ENCODE results near the gene MME.

Gene MME

DNA sequence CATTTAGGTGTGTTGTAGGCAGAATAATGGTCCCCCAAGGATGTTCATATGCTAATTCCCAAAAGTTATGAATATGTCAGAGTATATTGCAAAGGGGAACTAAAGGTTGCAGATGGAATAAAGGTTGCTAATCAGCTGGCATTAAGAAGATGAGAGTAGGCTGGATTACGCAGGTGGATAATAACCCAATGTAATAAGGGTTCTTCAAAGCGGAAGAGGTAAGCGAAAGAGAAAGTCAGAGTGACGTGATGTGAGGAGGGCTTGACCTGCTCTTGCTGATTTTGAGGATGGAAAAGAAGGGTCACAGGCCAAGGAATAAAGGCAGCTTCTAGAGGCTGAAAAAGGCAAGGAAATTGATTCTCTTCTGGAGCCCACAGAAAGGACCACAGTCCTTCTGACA lies 109.4 kb downstream of the MME start:
- Histone ChIP-seq H3K36me3 (ENCODE audit: insufficient read depth, low read length) (no peaks in the 10 kb centered on the region), H3K79me2 (ENCODE audit: control insufficient read depth, insufficient read depth, low read length, unreplicated experiment) (no peaks in the 10 kb centered on the region), H3K4me1 (ENCODE audit: control insufficient read depth, insufficient read depth, low read length, unreplicated experiment) (peaks cover 14% of the 10 kb centered on the region), H3K27ac (ENCODE audit: low read depth, low read length) (no peak overlapping the region), H2AFZ (ENCODE audit: low read length, unreplicated experiment) (no peak overlapping the region), H3K27me3 (ENCODE audit: insufficient read depth, low read length) (no peaks in the 10 kb centered on the region), H3K4me3 (ENCODE audit: low read depth, low read length) (no peak overlapping the region)

DNA sequence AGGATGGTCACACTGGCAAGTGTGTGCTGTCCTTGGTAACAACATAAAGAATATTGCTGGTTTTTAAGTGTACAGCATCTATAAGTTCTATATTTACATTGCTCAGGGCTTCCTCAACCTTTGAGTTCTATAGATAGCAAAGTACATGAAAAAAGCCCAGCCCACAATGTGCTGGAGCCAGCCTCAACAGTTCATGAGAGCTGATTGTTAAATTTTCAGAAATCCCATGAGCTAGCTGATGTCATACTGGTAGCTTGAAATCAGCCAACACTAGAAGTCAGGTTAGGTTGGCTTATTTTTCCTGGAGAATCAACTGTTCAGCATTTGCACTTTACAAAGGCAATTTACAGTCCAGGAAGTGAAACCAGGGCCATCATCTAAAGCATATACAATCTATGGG lies 110.6 kb downstream of the MME start:
- H3K79me2 ChIP-seq (ENCODE audit: control insufficient read depth, insufficient read depth, low read length, unreplicated experiment), result no peaks in the 10 kb centered on the region
- H3K27ac ChIP-seq (ENCODE audit: low read depth, low read length), result no peak overlapping the region
- no peaks in the 10 kb centered on the region for H3K36me3 ChIP-seq (ENCODE audit: insufficient read depth, low read length)
- H3K27me3 ChIP-seq (ENCODE audit: insufficient read depth, low read length), result no peaks in the 10 kb centered on the region
- H3K4me3 ChIP-seq (ENCODE audit: low read depth, low read length), result no peak overlapping the region
- peaks cover 5% of the 10 kb centered on the region for H3K4me1 ChIP-seq (ENCODE audit: control insufficient read depth, insufficient read depth, low read length, unreplicated experiment)
- H2AFZ ChIP-seq (ENCODE audit: low read length, unreplicated experiment), result no peak overlapping the region

DNA sequence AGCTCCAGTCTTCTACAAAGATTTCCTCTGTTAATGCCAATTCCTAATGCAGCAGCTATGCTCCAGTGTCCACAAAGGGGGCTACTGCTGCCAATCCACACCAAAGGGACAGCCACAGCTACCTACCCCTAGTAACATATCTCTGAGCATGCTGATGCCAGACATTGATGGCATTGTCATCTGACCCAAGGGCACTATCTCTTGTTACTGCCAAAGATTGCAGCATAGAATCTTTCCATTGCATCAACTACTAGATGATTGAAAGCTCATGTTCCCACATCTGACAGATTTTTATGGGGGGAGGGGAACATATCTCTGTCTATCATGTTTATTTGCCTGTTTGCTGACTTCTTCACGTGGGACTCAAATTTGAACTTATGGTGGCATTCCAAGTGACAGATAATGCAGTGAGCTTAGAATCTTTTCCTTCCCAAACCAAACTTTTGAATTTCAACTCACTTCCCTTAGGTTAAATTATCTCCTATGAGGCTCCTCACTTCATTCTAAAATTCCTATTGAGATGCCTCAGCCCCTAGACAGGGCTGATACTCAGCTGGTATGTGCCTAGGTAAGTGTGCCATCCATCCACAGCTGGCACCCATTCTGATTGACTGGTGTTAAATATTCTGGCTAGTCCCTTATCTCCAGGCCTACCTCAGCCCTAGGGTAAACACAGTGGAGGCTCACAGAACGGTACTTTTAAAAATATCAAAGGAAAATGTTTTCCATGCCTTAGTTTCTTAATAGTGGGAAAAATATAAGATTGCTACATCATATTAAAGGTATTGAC lies 113.0 kb downstream of the MME start:
- no peaks in the 10 kb centered on the region for H3K27me3 ChIP-seq (ENCODE audit: insufficient read depth, low read length)
- no peak overlapping the region for H3K4me3 ChIP-seq (ENCODE audit: low read depth, low read length)
- no peak overlapping the region for H2AFZ ChIP-seq (ENCODE audit: low read length, unreplicated experiment)
- H3K27ac ChIP-seq (ENCODE audit: low read depth, low read length), result no peak overlapping the region
- H3K79me2 ChIP-seq (ENCODE audit: control insufficient read depth, insufficient read depth, low read length, unreplicated experiment), result no peaks in the 10 kb centered on the region
- no peaks in the 10 kb centered on the region for H3K4me1 ChIP-seq (ENCODE audit: control insufficient read depth, insufficient read depth, low read length, unreplicated experiment)
- H3K36me3 ChIP-seq (ENCODE audit: insufficient read depth, low read length), result no peaks in the 10 kb centered on the region

DNA sequence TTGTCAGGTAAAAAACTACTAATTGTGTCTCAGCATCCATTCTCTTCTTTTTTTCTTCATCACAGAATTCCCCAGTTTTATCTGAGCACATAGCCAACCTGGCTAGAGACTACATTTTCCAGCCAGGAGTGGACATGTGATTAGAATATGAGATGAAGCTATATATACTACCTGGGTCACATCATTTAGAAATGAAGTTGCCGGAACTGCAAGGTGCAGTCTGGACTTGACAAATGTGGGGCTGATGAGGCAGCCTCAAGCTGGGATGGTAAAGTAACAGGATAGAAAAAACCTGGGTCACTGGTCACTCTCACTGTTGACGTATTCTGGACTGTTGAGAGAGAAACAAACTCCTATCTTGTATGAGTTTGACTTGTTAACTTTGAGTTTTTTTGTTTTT lies 113.7 kb downstream of the MME start:
- H3K27me3 ChIP-seq (ENCODE audit: insufficient read depth, low read length), result no peaks in the 10 kb centered on the region
- no peak overlapping the region for H3K27ac ChIP-seq (ENCODE audit: low read depth, low read length)
- no peak overlapping the region for H2AFZ ChIP-seq (ENCODE audit: low read length, unreplicated experiment)
- no peaks in the 10 kb centered on the region for H3K4me1 ChIP-seq (ENCODE audit: control insufficient read depth, insufficient read depth, low read length, unreplicated experiment)
- no peak overlapping the region for H3K4me3 ChIP-seq (ENCODE audit: low read depth, low read length)
- no peaks in the 10 kb centered on the region for H3K79me2 ChIP-seq (ENCODE audit: control insufficient read depth, insufficient read depth, low read length, unreplicated experiment)
- H3K36me3 ChIP-seq (ENCODE audit: insufficient read depth, low read length), result no peaks in the 10 kb centered on the region

DNA sequence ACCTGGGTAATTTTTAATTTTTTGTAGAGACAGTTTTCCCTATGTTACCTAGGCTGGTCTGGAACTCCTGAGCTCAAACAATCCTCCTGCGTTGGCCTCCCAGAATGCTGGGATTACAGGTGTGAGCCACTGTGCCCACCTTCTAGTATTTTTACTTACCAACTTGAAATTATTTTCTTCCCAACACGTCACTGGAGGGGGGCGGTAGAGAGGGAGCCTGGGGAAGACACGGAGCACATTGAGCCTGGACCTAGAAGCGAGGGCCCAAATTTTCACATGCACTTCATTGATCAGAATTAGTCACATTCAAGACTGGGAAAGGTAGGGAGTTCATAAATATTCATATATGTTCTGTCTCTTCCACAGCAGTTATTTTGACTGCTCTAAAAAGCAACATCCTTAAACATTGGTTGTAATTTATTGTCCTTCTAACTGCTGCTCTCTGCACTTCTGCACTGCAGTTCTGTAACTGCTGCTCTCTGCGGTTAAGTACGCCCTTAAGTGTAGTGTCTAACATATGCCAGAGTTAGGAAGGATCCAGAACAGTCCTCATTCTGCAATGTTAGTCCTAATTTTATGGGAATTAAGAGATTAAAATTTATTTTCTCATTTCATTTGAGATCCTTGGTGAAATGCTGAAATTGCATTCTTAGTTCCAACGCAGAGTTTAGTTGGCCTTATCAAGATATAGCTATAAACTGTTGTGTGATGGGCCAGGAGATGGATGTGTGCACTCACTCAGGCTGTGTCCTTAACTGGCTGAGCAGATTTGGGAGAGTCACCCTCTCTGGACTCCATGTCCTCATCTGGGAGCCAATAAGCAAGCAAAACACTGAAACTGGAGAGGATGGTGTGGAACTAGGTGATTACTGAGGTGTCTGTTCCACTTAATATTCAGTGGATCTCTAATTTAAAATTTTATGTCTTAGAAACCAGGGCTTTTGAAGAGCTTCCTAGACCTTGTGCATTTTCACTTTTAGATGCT lies 115.1 kb downstream of the MME start:
- H2AFZ ChIP-seq (ENCODE audit: low read length, unreplicated experiment), result no peak overlapping the region
- H3K4me3 ChIP-seq (ENCODE audit: low read depth, low read length), result no peak overlapping the region

DNA sequence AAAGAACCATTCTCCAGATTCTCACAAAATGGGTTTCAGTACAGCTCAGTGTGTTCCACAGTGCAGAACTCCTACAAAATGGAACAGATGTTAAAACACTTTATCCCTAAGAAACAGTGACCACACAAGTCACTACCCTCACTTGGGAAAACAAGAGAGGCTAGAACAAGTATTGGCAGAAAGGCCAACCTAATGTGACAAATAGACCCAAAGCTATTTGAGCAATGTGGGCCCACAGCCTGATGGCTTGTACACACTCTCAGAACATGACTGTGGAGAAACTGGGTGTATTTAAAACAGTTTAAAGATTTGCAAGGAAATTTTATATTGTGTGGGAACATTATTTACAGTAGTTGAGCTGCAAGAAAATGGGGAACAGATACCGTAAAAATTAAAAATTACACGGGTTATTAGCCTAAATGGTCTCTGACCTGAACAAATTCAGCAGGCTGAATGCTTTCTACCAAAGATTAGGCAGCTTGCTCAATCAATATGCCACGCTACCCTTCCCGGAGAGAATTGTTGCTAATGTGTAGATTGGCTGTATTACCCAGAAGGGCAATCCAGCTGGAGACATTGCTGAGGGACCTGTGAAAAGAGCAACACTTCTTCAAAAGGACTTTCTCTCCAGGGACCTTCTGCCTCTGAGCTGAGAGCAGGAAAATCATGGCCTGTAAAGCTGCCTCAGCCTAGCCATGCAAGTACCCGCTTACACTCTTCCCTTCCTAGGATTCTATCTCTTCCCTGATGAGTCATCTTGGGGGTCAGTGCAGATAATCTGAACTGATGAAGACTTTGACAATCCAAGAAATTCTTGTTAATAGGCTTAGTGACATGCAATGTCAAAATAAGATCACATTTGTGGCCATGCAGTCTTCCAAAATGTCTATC lies 116.3 kb downstream of the MME start:
- Histone ChIP-seq H3K27me3 (ENCODE audit: insufficient read depth, low read length) (no peaks in the 10 kb centered on the region), H2AFZ (ENCODE audit: low read length, unreplicated experiment) (no peak overlapping the region), H3K36me3 (ENCODE audit: insufficient read depth, low read length) (no peaks in the 10 kb centered on the region), H3K4me1 (ENCODE audit: control insufficient read depth, insufficient read depth, low read length, unreplicated experiment) (no peaks in the 10 kb centered on the region), H3K4me3 (ENCODE audit: low read depth, low read length) (no peak overlapping the region), H3K27ac (ENCODE audit: low read depth, low read length) (no peak overlapping the region), H3K79me2 (ENCODE audit: control insufficient read depth, insufficient read depth, low read length, unreplicated experiment) (no peaks in the 10 kb centered on the region)

More for the DNA sequence above, 115.1 kb downstream of the MME start:
- no peaks in the 10 kb centered on the region for H3K4me1 ChIP-seq (ENCODE audit: control insufficient read depth, insufficient read depth, low read length, unreplicated experiment)
- H3K79me2 ChIP-seq (ENCODE audit: control insufficient read depth, insufficient read depth, low read length, unreplicated experiment), result no peaks in the 10 kb centered on the region
- H3K27ac ChIP-seq (ENCODE audit: low read depth, low read length), result no peak overlapping the region
- no peaks in the 10 kb centered on the region for H3K36me3 ChIP-seq (ENCODE audit: insufficient read depth, low read length)
- no peaks in the 10 kb centered on the region for H3K27me3 ChIP-seq (ENCODE audit: insufficient read depth, low read length)

DNA sequence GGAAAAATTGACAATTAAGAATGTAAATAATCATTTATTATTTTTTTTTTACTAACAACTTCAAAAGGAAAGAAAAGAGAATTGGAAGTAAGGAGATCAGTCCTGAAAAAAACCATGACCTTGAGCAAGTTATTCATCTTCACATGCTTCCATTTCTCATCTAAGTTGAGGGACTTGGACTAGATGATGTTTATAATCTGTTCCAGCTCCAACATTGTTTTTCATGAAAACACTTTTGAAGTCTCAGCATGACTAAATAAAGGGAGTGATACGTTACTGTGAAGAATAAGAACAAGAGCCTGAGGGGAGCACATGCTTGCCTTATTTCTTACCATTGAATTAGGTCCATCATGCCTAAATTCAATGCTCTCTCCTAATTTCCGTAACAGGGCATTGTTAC lies 117.7 kb downstream of the MME start:
- H3K4me3 ChIP-seq (ENCODE audit: low read depth, low read length), result no peak overlapping the region
- no peaks in the 10 kb centered on the region for H3K4me1 ChIP-seq (ENCODE audit: control insufficient read depth, insufficient read depth, low read length, unreplicated experiment)
- no peaks in the 10 kb centered on the region for H3K79me2 ChIP-seq (ENCODE audit: control insufficient read depth, insufficient read depth, low read length, unreplicated experiment)
- H3K27me3 ChIP-seq (ENCODE audit: insufficient read depth, low read length), result no peaks in the 10 kb centered on the region
- no peak overlapping the region for H3K27ac ChIP-seq (ENCODE audit: low read depth, low read length)
- no peaks in the 10 kb centered on the region for H3K36me3 ChIP-seq (ENCODE audit: insufficient read depth, low read length)
- H2AFZ ChIP-seq (ENCODE audit: low read length, unreplicated experiment), result no peak overlapping the region

DNA sequence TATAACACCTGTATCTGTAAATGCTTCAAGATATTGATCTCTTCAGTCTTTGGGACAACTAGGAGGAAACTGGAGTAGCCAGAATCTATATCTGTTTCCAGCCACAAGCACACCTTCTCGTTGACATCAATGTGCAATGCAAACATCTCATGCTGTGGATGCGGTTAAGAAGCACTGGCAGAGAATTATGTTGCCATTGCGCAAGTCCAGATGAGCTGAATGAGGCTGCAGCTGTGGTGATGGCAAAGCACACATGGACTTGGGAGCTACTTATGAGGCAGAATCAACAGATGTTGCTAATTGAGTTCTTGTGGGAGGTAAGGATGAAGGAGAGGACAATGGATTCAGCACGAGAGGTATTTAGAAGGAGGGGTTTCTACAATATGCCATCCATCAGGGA lies 122.5 kb downstream of the MME start:
- no peaks in the 10 kb centered on the region for H3K79me2 ChIP-seq (ENCODE audit: control insufficient read depth, insufficient read depth, low read length, unreplicated experiment)
- no peak overlapping the region for H3K27ac ChIP-seq (ENCODE audit: low read depth, low read length)
- H3K27me3 ChIP-seq (ENCODE audit: insufficient read depth, low read length), result no peaks in the 10 kb centered on the region
- H3K36me3 ChIP-seq (ENCODE audit: insufficient read depth, low read length), result no peaks in the 10 kb centered on the region
- no peaks in the 10 kb centered on the region for H3K4me1 ChIP-seq (ENCODE audit: control insufficient read depth, insufficient read depth, low read length, unreplicated experiment)
- no peak overlapping the region for H3K4me3 ChIP-seq (ENCODE audit: low read depth, low read length)
- no peak overlapping the region for H2AFZ ChIP-seq (ENCODE audit: low read length, unreplicated experiment)

DNA sequence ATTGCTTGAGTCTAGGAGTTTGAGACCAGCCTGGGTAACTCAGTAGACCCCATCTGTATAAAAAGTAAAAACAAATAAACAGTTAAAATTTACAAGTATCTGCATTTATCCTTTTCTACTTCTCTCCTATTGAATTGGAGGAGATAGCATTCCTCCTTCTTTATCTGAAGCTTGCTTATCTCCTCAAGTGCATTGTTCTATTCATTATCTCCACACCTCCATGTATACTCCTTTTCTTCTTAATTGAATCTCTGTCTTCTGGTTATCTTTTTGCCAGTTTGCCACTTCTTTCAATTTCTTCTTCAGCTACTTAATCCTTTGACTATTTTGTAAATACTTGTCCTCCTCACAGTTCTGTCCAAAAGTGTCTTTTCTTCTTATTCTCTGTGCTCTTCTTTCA lies 124.7 kb downstream of the MME start:
- Histone ChIP-seq H3K4me3 (ENCODE audit: low read depth, low read length) (no peak overlapping the region), H3K36me3 (ENCODE audit: insufficient read depth, low read length) (no peaks in the 10 kb centered on the region), H3K4me1 (ENCODE audit: control insufficient read depth, insufficient read depth, low read length, unreplicated experiment) (no peaks in the 10 kb centered on the region), H2AFZ (ENCODE audit: low read length, unreplicated experiment) (no peak overlapping the region), H3K27ac (ENCODE audit: low read depth, low read length) (no peak overlapping the region), H3K79me2 (ENCODE audit: control insufficient read depth, insufficient read depth, low read length, unreplicated experiment) (no peaks in the 10 kb centered on the region), H3K27me3 (ENCODE audit: insufficient read depth, low read length) (no peaks in the 10 kb centered on the region)

DNA sequence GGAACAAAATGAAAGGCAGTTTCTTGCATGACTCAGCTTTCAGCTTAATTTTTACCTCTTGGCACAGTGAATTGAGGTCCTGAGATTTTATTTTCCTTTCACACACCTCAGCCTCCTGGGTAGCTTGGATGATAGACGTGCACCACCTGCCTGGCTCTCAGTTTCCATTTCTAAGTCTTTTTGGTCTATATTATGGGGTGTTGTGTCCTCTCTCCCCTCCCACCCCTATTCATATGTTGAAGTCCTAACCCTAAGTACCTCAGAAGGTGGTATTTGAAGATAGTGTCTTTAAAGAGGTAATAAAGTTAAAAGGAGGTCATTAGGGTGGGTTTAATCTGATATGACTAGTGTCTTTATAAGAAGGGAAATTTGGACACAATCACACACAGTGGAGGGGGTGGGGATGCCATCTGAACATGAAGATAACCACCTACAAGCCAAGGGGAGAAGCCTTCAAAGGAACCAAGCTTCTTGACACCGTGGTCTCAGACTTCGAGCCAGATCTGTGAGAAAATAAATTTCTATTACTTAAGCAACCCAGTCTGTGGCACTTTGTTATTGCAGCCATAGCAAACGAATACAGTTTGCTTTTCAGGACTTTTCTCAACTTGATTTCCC lies 128.2 kb downstream of the MME start:
- Histone ChIP-seq H3K4me1 (ENCODE audit: control insufficient read depth, insufficient read depth, low read length, unreplicated experiment) (no peaks in the 10 kb centered on the region), H3K27me3 (ENCODE audit: insufficient read depth, low read length) (no peaks in the 10 kb centered on the region), H3K27ac (ENCODE audit: low read depth, low read length) (no peak overlapping the region), H3K4me3 (ENCODE audit: low read depth, low read length) (no peak overlapping the region), H3K36me3 (ENCODE audit: insufficient read depth, low read length) (no peaks in the 10 kb centered on the region), H3K79me2 (ENCODE audit: control insufficient read depth, insufficient read depth, low read length, unreplicated experiment) (no peaks in the 10 kb centered on the region), H2AFZ (ENCODE audit: low read length, unreplicated experiment) (no peak overlapping the region)

All from ACC112 (cell line).